GM18861 (cell line): Measurements from ENCODE around the gene TDRD12.
"Not testable (repeated sequence)": the region's sequence is repeated elsewhere in the genome, so short reads cannot be mapped to it uniquely, and the experiment has no call there.

Source experiments
- ATAC-seq: cut with Tn5 transposase; IDR thresholded peaks from one replicate; pipeline ENCODE4 v1.9.1; 2021; ENCODE audit not compliant: unreplicated experiment

The TDRD12 gene

GRCh38 chr19:32746631-32747196 lies 27.1 kb downstream of the TDRD12 start:
- not testable (repeated sequence) for ATAC-seq

DNA sequence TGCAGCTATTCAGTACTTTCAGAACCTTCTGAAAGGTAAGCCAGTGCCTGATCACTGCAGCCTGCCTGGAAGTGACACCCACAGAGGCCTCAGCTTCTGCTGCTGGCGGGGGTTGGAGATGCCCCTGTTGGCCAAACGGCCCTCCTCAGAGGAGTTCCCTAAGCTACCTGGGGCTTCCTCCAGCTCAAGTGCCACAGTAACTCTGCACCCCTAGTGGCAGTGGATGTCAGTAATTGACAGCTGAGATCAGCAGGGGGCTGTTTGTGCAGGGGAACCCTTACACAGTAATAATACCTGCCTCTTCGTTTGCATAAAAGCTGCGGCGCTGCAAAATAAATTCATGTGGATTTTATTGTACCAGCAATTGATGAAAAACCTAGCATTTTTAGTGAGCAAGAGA lies 28.9 kb downstream of the TDRD12 start:
- no peak for ATAC-seq

DNA sequence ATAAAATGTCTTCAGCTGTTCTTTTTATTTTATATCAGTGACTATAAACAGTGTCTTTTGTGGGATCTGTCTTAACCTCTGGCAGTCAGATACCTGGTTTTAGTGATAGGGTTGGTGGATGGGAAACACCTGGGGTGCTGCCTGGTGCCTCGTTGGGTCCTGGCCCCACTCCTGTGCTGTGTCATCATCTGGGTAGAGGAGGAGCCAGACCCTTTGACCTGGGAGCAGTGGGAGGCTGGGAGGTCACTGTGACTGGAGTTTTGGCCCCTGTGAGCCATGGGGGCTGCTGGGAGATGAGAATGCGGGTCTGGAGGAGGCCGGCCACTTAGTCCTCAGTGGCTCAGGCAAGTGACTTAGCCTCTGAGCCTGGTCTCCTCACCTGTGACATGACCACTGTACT lies 29.4 kb downstream of the TDRD12 start:
- no peak for ATAC-seq

DNA sequence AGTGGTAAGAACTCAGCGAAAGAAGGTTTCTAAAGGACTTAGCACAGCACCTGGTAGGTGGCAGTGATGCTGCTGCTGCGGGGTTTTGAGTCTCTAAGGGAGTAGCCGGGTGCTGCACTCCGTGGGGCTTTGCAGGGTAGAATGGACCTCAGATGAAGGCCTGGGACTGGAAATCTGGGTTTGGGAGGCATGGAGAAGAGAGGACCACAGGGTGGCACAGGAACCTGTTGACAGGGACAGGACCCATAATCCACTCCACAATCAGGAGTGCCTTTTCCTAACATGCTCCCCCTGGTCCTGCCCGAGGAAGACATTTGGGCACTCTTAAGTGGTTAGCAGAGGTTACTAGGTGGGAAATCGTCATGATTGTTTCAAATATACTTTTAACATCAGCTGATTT lies 29.8 kb downstream of the TDRD12 start:
- ATAC-seq: no peak

GRCh38 chr19:32750441-32751055 lies 31.0 kb downstream of the TDRD12 start:
- no peak for ATAC-seq

DNA sequence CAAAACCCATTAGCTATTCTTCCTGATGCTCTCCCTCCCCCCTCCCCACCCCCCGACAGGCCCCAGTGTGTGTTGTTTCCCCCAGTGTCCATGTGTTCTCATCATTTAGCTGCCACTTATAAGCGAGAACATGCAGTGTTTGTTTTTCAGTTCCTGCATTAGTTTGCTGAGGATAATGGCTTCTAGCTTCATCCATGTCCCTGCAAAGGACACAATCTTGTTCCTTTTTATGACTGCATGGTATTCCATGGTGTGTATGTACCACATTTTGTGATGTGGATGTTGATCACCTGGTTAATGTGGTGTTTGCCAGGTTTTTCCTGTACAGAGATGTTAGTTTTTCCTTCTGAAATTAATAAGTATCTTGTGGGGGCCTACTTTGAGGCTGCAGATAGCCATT lies 31.5 kb downstream of the TDRD12 start:
- no peak for ATAC-seq

- no peak for ATAC-seq
Observed at GRCh38 chr19:32757189-32757588, 37.6 kb downstream of the TDRD12 start.

- ATAC-seq: not testable (repeated sequence)
Observed at GRCh38 chr19:32765365-32765764, 45.8 kb downstream of the TDRD12 start.

- no peak for ATAC-seq
Observed at GRCh38 chr19:32767951-32768679, 48.5 kb downstream of the TDRD12 start.

GRCh38 chr19:32771596-32771995 lies 52.0 kb downstream of the TDRD12 start:
- ATAC-seq: no peak

DNA sequence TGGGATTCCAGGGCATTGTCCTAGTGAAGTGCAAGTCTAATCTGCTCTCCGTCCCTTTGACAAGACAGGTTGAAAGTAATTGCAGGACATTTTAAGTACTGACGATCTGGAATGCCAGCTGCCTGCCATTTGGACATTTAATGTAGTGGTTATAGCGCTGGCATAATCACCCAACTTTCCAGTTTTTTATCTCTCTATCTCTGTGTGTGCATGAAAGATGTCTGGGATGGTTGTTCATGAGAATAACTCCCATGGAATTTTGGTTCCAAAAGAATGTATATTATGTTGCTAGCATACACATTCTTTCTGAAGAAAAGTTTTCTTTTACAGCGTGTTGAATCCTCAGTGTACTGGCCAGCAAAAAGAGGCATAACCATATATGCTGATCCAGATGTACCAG lies 53.6 kb downstream of the TDRD12 start:
- ATAC-seq: no peak

GRCh38 chr19:32779082-32779481 lies 59.5 kb downstream of the TDRD12 start:
- no peak for ATAC-seq

DNA sequence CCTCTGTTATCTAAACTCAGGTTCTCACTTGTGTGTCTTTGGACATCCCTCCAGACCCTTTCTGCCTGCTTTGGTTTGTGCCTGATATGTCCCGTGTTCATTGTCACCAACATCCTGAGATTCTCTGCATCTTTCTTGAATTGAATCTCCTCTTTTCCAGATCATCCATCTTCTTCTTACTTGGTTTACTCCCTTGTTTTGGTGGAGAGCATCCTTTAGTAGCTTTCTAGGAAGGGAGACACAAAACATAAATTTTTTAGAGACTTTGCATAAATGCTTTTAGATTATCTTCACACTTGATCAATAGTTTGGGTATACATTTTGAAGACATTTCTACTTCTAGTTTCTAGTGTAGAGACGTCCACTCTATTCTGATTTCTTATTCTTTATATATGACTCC lies 61.7 kb downstream of the TDRD12 start:
- no peak for ATAC-seq

- not testable (repeated sequence) for ATAC-seq
Observed at GRCh38 chr19:32782089-32782488, 62.5 kb downstream of the TDRD12 start.

DNA sequence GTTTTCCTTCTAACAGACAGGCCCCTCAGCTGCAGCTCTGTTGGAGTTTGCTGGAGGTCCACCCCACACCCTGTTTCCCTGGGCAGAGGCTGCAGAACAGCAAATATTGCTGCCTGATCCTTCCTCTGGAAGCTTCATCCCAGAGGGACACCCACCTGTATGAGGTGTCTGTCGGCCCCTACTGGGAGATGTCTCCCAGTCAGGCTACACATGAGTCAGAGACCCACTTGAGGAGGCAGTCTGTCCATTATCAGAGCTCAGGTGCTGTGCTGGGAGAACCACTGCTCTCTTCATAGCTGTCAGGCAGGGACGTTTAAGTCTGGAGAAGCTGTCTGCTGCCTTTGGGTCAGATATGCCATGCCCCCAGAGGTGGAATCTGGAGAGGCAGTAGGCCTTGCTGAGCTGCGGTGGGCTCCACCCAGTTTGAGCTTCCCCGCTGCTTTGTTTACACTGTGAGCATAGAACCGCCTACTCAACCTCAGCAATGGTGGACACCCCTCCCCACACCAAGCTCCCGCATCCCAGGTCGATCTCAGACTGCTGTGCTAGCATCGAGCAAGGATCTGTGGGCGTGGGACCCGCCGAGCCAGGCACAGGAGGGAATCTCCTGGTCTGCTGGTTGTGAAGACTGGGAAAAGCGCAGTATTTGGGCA lies 67.7 kb downstream of the TDRD12 start:
- not testable (repeated sequence) for ATAC-seq

DNA sequence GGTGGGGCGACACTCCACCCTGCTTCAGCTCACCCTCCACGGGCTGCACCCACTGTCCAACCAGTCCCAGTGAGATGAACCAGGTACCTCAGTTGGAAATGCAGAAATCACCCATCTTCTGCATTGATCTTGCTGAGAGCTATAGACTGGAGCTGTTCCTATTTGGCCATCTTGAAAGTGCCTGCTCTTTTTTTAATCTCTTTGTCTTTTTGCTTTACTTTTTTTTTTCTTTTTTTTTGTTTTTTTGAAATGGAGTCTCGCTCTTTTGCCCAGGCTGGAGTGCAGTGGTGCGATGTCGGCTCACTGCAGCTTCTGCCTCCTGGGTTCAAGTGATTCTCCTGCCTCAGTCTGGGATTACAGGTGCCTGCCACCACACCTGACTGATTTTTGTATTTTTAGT lies 68.3 kb downstream of the TDRD12 start:
- not testable (repeated sequence) for ATAC-seq

DNA sequence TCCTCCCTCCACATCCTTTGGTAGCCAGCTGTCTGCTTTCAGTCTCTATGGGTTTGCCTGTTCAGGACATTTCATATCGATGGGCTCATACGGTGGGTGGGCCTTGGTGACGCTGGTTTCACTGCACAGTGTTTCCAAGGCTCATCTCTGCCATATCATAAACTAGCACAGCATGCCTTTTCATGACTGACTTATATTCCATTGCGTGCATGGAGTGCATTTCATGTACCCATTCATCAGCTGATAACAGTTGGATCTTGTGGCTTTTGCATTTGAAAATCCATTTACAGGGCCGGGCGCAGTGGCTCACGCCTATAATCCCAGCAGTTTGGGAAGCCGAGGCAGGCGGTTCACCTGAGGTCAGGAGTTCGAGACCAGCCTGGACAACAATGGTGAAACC lies 69.9 kb downstream of the TDRD12 start:
- ATAC-seq: no peak

GRCh38 chr19:32798201-32798600 lies 78.6 kb downstream of the TDRD12 start:
- no peak for ATAC-seq

DNA sequence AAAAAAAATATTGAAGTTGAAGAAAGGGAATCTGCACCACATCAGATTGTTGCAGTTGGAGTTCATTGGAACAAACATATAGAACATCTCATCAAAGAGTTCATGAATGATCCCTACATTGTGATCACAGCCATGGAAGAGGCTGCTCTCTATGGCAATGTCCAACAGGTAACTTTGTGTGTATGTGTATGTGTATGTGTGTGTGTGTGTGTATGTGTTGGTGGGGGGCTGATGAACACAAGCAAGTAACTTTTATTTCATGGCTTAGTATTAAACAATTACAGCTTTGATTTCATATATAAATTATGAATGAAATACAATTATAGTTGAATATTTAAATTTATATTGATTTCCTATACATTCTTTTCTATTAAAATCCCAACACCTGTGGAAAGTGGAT lies 80.6 kb downstream of the TDRD12 start:
- ATAC-seq: no peak

DNA sequence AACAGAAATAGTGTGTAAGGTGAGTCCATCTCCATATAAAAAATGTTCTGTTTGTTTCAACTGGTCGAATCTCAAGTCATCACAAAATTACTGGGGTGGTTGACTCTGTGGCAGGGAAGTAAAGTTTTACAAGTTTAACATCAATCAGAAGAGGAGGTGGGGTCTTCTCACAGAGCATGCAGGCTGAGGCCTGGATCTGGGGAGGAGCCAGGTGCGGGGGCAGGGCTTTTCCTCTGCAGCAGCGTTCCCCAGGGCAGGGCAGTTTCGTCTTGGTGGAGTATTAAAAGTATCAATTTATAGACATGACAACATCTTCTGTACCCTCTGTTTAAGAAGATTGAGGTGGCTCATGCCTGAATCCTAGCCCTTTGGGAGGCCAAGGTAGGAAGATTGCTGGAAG lies 81.2 kb downstream of the TDRD12 start:
- no peak for ATAC-seq

- no peak for ATAC-seq
Observed at GRCh38 chr19:32802840-32803239, 83.3 kb downstream of the TDRD12 start.

GRCh38 chr19:32808236-32808635 lies 88.7 kb downstream of the TDRD12 start:
- ATAC-seq: no peak
